B cell (primary cell): ENCODE results near the gene BACH2.

Experiments
- CTCF ChIP-seq: fragments of 200-600 bp; IDR thresholded peaks from one replicate; pipeline ENCODE4 v1.8.0; 2022; ENCODE audit warnings: antibody characterized with exemption, mild to moderate bottlenecking
- EZH2 ChIP-seq: IDR thresholded peaks from 2 replicates; pipeline ENCODE4 v1.6.1; 2012; ENCODE audit warnings: borderline replicate concordance, low read depth, mild to moderate bottlenecking, moderate library complexity, low read length; ENCODE audit not compliant: insufficient read depth, poor library complexity, severe bottlenecking

- TF ChIP-seq CTCF: no peak
- no peak for TF ChIP-seq EZH2
Observed at GRCh38 chr6:90291565-90291964, 5.1 kb downstream of the BACH2 start.
